HEK293 (cell line): ENCODE data around the gene CYP26B1.

Source experiments
- ZNF23 ChIP-seq: fragments of 450-650 bp; formaldehyde crosslinking; IDR thresholded peaks from 2 replicates; pipeline ENCODE4 v1.5.1; 2016; ENCODE audit warnings: missing biosample characterization, missing genetic modification characterization, borderline replicate concordance
- ZNF658 ChIP-seq: fragments of 450-650 bp; formaldehyde crosslinking; IDR thresholded peaks from 2 replicates; pipeline ENCODE4; 2016; ENCODE audit warnings: missing biosample characterization, missing genetic modification characterization
- ZNF660 ChIP-seq: fragments of 450-650 bp; IDR thresholded peaks from 2 replicates; pipeline ENCODE4 v1.5.1; 2018; ENCODE audit warnings: missing biosample characterization, mild to moderate bottlenecking, missing genetic modification characterization
- TF ChIP-seq, protein P1 (sequence below): fragments of 450-650 bp; formaldehyde crosslinking; IDR thresholded peaks from 2 replicates; pipeline ENCODE4 v1.5.1; 2016; ENCODE audit warnings: missing biosample characterization, missing genetic modification characterization

DNA sequence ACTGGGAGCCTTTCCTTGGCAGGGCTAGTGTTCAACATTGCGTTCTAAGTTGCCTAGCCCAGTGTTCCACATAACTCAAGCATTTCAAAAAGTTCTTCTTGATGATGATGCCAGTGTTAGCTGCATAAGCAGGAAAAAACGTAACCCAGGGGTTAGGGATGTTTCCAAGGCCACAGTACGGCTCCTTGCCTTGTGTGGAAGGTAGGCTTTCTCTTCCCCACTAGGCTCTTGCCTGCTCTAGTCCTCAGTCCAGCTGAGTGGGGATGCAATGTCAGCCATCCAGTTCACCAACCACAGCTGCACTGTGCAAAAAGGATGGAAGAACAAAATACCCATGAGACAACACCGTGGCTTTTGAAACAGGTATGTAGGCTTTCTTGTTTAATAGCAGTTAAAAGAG, 28.0 kb upstream of the CYP26B1 start:
- TF ChIP-seq, protein P1, sequence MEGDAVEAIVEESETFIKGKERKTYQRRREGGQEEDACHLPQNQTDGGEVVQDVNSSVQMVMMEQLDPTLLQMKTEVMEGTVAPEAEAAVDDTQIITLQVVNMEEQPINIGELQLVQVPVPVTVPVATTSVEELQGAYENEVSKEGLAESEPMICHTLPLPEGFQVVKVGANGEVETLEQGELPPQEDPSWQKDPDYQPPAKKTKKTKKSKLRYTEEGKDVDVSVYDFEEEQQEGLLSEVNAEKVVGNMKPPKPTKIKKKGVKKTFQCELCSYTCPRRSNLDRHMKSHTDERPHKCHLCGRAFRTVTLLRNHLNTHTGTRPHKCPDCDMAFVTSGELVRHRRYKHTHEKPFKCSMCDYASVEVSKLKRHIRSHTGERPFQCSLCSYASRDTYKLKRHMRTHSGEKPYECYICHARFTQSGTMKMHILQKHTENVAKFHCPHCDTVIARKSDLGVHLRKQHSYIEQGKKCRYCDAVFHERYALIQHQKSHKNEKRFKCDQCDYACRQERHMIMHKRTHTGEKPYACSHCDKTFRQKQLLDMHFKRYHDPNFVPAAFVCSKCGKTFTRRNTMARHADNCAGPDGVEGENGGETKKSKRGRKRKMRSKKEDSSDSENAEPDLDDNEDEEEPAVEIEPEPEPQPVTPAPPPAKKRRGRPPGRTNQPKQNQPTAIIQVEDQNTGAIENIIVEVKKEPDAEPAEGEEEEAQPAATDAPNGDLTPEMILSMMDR (tag by site-specific recombination) = no peak
- TF ChIP-seq ZNF658 (no peak), ZNF660 (tag by site-specific recombination) (no peak), ZNF23 (tag by site-specific recombination) (no peak)
